Sigmoid colon (tissue), 7 donors: ENCODE data around the gene COX5B. TPM values are rescaled to one million over a fixed set of nuclear protein-coding genes. Genes with fewer than 3 reads are reported as not detected.

Experiments used
- DNase-seq: peaks from one replicate; pipeline ENCODE4 v3.0.0-alpha.2; 2019
- H3K27ac ChIP-seq, 4 donors: fragments of 200-600 bp; sonication (generic); one replicate each; pipeline ENCODE4 v1.5.1; 2016 to 2019; ENCODE audit warnings: mild to moderate bottlenecking in 1 of 4
- H3K27me3 ChIP-seq, 3 donors: fragments of 200-600 bp; sonication (generic); one replicate each; pipeline ENCODE4 v1.5.1; 2019; ENCODE audit warnings: mild to moderate bottlenecking in 1 of 3
- H3K36me3 ChIP-seq, 4 donors: fragments of 200-600 bp; sonication (generic); one replicate each; pipeline ENCODE4 v1.5.1; 2016 to 2019
- H3K4me1 ChIP-seq, 4 donors: fragments of 200-600 bp; sonication (generic); one replicate each; pipeline ENCODE4 v1.5.1; 2017 to 2019
- H3K4me3 ChIP-seq, 4 donors: fragments of 200-600 bp; sonication (generic); one replicate each; pipeline ENCODE4 v1.5.1; 2017 to 2019; ENCODE audit warnings: mild to moderate bottlenecking in 2 of 4, moderate library complexity in 1 of 4
- H3K9me3 ChIP-seq, 4 donors: fragments of 200-600 bp in 3 of 4; sonication (generic) in 3 of 4; one replicate each; pipeline versions ENCODE4 v1.5.1 to v1.6.1; 2013 to 2019
- EP300 ChIP-seq, 4 donors: sonication (generic); formaldehyde crosslinking; IDR thresholded peaks; one replicate each; pipeline ENCODE4 v1.6.1; 2017; ENCODE audit warnings: antibody characterized with exemption in 4 of 4
- POLR2A ChIP-seq, 2 donors: fragments of 450-650 bp; IDR thresholded peaks; one replicate each; pipeline ENCODE4 v1.6.1; 2016; ENCODE audit warnings: antibody characterized with exemption in 2 of 2, mild to moderate bottlenecking in 2 of 2, moderate library complexity in 2 of 2
- POLR2AphosphoS5 ChIP-seq, 4 donors: sonication (generic); formaldehyde crosslinking; IDR thresholded peaks; one replicate each; pipeline ENCODE4 v1.6.1; 2017; ENCODE audit warnings: antibody characterized with exemption in 4 of 4
- WGBS, 2 donors: extraction: QIAGEN DNeasy Blood & Tissue Kit; methylation state at CpG; one replicate each; pipeline ENCODE4 v1.1.7; 2013; 5-methylcytosine and 5-hydroxymethylcytosine counted together
- intact Hi-C: fragments of 100-400 bp; cut with DNase I; formaldehyde crosslinking; loops from one replicate; pipeline ENCODE4 v1.15.1; 2023
- polyA plus RNA-seq, 3 donors: library from polyadenylated mRNA; stranded (reverse); fragments of 200-250 nt; gene quantifications; one replicate each; pipeline ENCODE4 v1.2.3, GENCODE V29; 2013
- total RNA-seq, 4 donors: library from RNA; depleted of rRNA; stranded (reverse); fragments of >200 nt; gene quantifications; one replicate each; pipeline ENCODE4 v1.1.0, GENCODE V29; 2016
- TF ChIP-seq, protein P1 (sequence below), 4 experiments: fragments of 450-650 bp in 3 of 4; fragments of 200-600 bp in 1 of 4; IDR thresholded peaks; one replicate each; pipeline ENCODE4 v1.5.1; 2016 to 2019; ENCODE audit warnings: antibody characterized with exemption in 4 of 4, mild to moderate bottlenecking in 3 of 4, moderate library complexity in 2 of 4
- donor health status: healthy with polysubstance abuse.
- donor health status: Bipolar disorder and iron deficiency.
- donor health status: healthy.

The COX5B gene
- total and polyA plus RNA-seq, 7 donors: 358 to 1,023 (median 701) TPM

DNA sequence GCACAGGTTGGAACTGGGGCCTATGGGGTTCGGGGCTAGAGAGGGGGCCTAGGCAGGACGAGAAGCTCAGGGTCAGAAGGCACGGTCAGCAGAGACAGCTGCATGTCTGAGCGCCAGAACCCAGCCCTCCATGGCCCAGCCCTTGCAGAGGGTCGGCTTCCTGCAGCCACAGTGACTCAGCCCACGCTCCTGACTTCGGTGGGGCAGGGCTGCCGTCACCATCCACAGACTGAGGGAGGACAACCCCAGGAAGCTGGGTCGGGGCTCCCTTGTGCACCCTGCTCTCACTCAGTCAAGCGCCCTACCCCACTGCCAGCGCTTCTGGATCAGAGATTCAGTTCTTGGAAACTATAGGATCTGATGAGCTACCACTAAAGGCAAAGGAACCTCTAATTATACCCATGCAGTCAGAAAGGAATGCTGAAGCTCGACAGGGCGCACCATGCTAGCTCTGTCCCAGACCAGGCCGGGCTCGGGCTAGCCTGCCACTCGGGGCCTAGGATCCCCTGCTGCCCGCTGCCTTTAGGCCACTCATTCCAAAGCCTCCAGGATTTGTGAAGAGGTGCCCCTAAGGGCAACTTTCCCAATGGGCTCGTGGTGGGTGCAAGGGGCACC, 15.0 kb downstream of the COX5B start:
- H3K27me3 ChIP-seq: no peaks in the 10 kb centered on the region
- no peaks in the 10 kb centered on the region for H3K9me3 ChIP-seq
- no peak overlapping the region for H3K4me3 ChIP-seq
- no peak for TF ChIP-seq POLR2AphosphoS5 (IDR thresholded peaks at IDR 0.05)
- no peak for TF ChIP-seq POLR2A (IDR thresholded peaks at IDR 0.05)
- TF ChIP-seq, protein P1, sequence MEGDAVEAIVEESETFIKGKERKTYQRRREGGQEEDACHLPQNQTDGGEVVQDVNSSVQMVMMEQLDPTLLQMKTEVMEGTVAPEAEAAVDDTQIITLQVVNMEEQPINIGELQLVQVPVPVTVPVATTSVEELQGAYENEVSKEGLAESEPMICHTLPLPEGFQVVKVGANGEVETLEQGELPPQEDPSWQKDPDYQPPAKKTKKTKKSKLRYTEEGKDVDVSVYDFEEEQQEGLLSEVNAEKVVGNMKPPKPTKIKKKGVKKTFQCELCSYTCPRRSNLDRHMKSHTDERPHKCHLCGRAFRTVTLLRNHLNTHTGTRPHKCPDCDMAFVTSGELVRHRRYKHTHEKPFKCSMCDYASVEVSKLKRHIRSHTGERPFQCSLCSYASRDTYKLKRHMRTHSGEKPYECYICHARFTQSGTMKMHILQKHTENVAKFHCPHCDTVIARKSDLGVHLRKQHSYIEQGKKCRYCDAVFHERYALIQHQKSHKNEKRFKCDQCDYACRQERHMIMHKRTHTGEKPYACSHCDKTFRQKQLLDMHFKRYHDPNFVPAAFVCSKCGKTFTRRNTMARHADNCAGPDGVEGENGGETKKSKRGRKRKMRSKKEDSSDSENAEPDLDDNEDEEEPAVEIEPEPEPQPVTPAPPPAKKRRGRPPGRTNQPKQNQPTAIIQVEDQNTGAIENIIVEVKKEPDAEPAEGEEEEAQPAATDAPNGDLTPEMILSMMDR (IDR thresholded peaks at IDR 0.05): no peak
- no peak for TF ChIP-seq EP300 (IDR thresholded peaks at IDR 0.05)
- H3K36me3 ChIP-seq: peaks cover 6 to 46% (median 24%) of the 10 kb centered on the region in 4 donors
- intact Hi-C loops: loop anchor here (5.0 to 10.0 kb wide), 2 partner anchors 944 to 1129 kb away; partner anchors contain the start of genes COA5 and UNC50
- no peak for DNase-seq
- H3K27ac ChIP-seq: no peak overlapping the region
- 89 to 90% methylated on average over 18 of the region's 18 CpGs for WGBS, 2 donors
- H3K4me1 ChIP-seq: peaks cover 0 to 38% (median 28%) of the 10 kb centered on the region in 4 donors

DNA sequence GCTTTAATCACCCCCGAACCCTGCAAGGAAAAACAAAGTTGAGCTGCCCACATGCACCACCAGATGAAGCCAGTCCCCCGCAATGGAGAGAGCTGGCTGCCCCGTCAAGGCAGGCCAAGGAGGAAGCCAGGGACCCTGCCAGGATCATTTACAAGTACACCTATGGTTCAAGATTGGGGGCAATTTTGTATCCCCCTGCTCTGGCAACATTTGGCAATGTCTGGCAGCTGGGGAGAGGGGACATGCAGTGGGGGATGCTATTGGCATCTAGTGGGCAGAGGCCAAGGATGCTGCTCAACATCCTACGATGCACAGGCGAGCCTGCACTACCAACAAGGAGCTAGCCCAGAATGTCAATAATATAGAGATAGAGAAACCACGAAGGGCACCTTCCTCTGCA, 16.1 kb downstream of the COX5B start:
- TF ChIP-seq, protein P1 (IDR thresholded peaks at IDR 0.05): no peak
- TF ChIP-seq EP300 (IDR thresholded peaks at IDR 0.05): no peak
- TF ChIP-seq POLR2A (IDR thresholded peaks at IDR 0.05): no peak
- TF ChIP-seq POLR2AphosphoS5 (IDR thresholded peaks at IDR 0.05): no peak
- peak overlapping the region in 3 of 4 donors; percentile 93 to 98 (median 96) for H3K27ac ChIP-seq
- WGBS, 2 donors: 83 to 85% methylated on average over 6 of the region's 6 CpGs
- H3K36me3 ChIP-seq: peaks cover 6 to 35% (median 17%) of the 10 kb centered on the region in 4 donors
- H3K9me3 ChIP-seq: no peaks in the 10 kb centered on the region
- no peak overlapping the region for H3K4me3 ChIP-seq
- DNase-seq: no peak
- peaks cover 0 to 38% (median 28%) of the 10 kb centered on the region in 4 donors for H3K4me1 ChIP-seq
- no peaks in the 10 kb centered on the region for H3K27me3 ChIP-seq
- intact Hi-C loops: loop anchor here (2.0 to 10.0 kb wide), 3 partner anchors 71 to 1130 kb away; partner anchors contain the start of genes COA5 and UNC50

DNA sequence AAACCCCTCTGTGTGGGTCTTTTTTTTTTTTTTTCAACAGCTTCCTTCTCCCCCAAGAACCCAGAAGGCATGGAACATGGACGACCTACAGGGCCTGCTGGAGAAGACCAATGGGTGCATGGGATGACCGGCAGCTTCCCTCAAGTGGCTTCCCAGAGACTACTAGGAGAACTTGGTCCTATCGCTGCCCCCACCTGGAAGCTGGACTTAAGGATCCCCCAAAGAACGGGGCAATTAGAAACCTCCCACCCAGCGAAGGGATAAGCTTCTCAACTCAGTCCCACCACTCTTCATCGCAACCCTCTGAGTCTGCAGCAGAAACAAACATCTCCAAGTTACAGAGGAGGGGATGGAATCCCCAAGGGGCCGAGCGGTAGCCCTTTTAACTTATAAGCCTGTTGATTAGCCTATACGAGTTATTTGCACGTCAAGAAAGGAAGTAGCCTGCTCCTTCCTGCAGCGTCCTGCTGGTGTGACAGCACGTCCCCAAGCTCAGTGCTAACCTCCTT, 16.6 kb downstream of the COX5B start:
- Histone ChIP-seq H3K36me3 (peaks cover 6 to 30% (median 13%) of the 10 kb centered on the region in 4 donors), H3K27ac (peak overlapping the region; percentile 93 to 98 (median 97)), H3K27me3 (no peaks in the 10 kb centered on the region), H3K4me1 (peaks cover 0 to 38% (median 28%) of the 10 kb centered on the region in 4 donors), H3K4me3 (peak overlapping the region; percentile 65 to 83 (median 76)), H3K9me3 (no peaks in the 10 kb centered on the region)
- TF ChIP-seq POLR2AphosphoS5 (IDR thresholded peaks at IDR 0.05): no peak
- TF ChIP-seq POLR2A (IDR thresholded peaks at IDR 0.05): no peak
- TF ChIP-seq, protein P1 (IDR thresholded peaks at IDR 0.05): no peak
- TF ChIP-seq EP300 (IDR thresholded peaks at IDR 0.05): no peak
- intact Hi-C loops: loop anchor here (2.0 to 10.0 kb wide), 3 partner anchors 72 to 1130 kb away; partner anchors contain the start of genes COA5 and UNC50
- DNase-seq: no peak
- 34 to 39% methylated on average over 12 of the region's 12 CpGs for WGBS, 2 donors

DNA sequence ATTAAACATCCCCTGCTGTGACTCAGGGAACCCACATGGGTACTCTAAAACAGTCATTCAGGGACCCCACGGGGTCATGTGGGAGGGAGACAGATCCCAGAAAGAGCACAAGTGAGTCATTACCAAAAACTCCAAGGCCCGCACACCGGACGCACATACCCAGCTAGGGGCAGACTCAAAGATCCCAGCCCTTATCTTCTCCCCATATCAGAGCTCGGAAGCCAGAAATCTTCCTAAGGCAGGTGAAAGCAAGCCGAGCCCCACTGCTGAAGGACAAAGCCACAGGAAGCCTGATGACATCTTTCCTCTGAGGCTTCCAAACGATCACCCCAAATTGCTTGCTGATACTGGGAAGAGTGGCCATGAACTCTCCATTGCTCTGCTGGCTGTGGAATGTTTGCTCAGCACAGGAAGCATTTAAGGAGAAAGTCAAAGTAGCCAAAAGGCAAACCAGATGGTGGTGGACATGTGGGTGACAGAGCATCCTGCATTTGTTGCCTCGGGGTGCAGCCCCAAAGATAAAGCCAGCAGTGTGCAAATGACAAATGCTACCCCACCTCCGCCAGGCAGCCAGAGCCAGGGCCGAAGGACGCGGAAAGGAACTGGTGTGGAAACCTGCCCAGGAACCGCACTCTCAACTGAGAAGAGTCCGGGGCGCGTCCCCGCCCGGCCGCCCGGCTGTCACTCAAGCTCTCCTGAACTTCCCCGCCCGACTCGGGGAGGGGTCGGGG, 17.2 kb downstream of the COX5B start:
- H3K9me3 ChIP-seq: no peaks in the 10 kb centered on the region
- intact Hi-C loops: loop anchor here (1.0 to 10.0 kb wide), 4 partner anchors 17 to 1131 kb away; partner anchors contain the start of genes COA5, COX5B and UNC50
- H3K4me1 ChIP-seq: peaks cover 0 to 38% (median 28%) of the 10 kb centered on the region in 4 donors
- peak overlapping the region; percentile 65 to 83 (median 76) for H3K4me3 ChIP-seq
- no peaks in the 10 kb centered on the region for H3K27me3 ChIP-seq
- H3K27ac ChIP-seq: peak overlapping the region; percentile 93 to 98 (median 97)
- TF ChIP-seq, protein P1 (IDR thresholded peaks at IDR 0.05): no peak
- peak in 3 of 4 donors; percentile 15 to 70 (median 55) for TF ChIP-seq POLR2AphosphoS5 (IDR thresholded peaks at IDR 0.05)
- WGBS, 2 donors: 0 to 1% methylated on average over 24 of the region's 24 CpGs
- peaks cover 6 to 24% (median 9%) of the 10 kb centered on the region in 4 donors for H3K36me3 ChIP-seq
- peak; percentile 87 for DNase-seq
